Measurements from ENCODE around the gene AADAC.

The AADAC gene

DNA sequence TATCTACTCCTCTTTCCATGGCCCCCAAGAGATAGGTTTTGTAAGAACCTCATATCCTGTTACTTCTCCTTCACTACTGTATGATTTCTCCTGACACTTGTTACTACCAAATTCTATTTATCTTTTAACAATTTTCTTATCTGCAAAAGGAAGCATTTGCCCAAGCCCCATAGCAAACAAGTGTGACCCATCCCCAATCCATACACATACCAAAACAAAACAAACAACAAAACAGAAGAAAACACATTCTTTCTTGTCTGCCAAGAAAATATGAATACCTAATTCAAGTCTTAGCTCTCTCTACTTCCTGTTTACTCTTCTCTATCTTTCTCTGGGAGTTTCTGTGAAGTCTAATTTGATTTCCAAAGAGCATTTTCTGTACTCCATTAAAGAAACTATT is 39.0 kb upstream of the AADAC start:
- no peak overlapping the region for H3K4me3 ChIP-seq (IDR thresholded peaks at IDR 0.05; ENCODE audit: insufficient read depth, low read depth, low read length)
- no peaks in the 10 kb centered on the region for H4K20me1 ChIP-seq (ENCODE audit: insufficient read depth)
- no peak overlapping the region for H3K4me2 ChIP-seq
- H3K9ac ChIP-seq, result no peak overlapping the region
- TF ChIP-seq CTCF (conservative IDR thresholded peaks at IDR 0.05; ENCODE audit: low read depth, low read length), result no peak
- H3K4me1 ChIP-seq (ENCODE audit: low read depth, poor library complexity, severe bottlenecking), result peaks cover 4% of the 10 kb centered on the region
- no peak overlapping the region for H3K27ac ChIP-seq
- H3K27me3 ChIP-seq (ENCODE audit: insufficient read depth, low read depth), result no peaks in the 10 kb centered on the region
- no peak overlapping the region for H2AFZ ChIP-seq (ENCODE audit: low read depth)
- H3K79me2 ChIP-seq (ENCODE audit: insufficient read depth, low read depth), result no peaks in the 10 kb centered on the region
- H3K36me3 ChIP-seq (ENCODE audit: insufficient read depth), result no peaks in the 10 kb centered on the region

DNA sequence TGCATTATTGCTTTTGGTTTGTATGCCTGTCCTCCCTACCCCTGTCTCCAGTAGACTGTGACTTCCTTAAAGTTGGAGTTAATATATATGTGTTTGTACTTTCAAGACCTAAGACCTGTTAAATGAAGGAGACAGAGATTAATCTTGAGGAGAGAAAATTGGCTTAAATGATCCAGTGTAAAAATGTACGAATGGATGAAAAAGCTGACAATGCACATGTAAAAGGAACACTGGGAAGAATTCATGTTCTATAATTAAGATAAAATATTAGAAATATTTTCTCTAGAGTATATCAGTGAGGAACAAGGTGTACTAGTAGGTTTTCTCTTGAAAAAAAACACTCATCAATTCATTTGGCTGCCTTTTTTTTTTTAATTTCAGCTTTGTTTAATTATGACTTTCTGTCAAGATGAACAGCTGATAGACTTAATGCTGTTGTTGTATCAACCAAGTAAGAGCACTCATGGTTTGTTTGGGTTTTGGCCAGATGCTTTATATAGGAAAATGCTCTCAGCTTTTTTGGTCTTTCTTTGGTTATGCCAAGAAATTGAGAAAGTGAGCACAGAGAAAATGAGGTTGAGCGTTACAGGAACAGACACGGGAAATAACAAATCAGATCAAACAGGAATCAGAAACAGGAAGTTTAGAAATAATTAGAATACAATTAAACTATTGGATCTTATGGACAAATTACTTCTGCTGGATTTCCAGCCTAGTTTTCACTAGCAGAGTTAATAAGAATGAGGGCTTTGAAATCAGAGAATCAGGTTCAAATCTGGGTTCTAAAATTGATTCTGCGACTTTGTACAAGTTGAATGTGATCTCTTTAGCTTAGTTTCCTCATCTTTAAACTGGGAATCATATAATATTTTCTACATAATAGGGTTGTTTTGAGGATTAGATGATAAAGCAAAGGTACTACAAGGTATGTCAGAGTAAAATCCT is 38.3 kb upstream of the AADAC start:
- no peak for TF ChIP-seq CTCF (conservative IDR thresholded peaks at IDR 0.05; ENCODE audit: low read depth, low read length)
- H3K27me3 ChIP-seq (ENCODE audit: insufficient read depth, low read depth), result no peaks in the 10 kb centered on the region
- no peaks in the 10 kb centered on the region for H3K79me2 ChIP-seq (ENCODE audit: insufficient read depth, low read depth)
- no peak overlapping the region for H3K27ac ChIP-seq
- H3K4me1 ChIP-seq (ENCODE audit: low read depth, poor library complexity, severe bottlenecking), result no peaks in the 10 kb centered on the region
- no peak overlapping the region for H3K4me3 ChIP-seq (IDR thresholded peaks at IDR 0.05; ENCODE audit: insufficient read depth, low read depth, low read length)
- H2AFZ ChIP-seq (ENCODE audit: low read depth), result no peak overlapping the region
- H3K4me2 ChIP-seq, result no peak overlapping the region
- no peak overlapping the region for H3K9ac ChIP-seq
- H4K20me1 ChIP-seq (ENCODE audit: insufficient read depth), result no peaks in the 10 kb centered on the region
- H3K36me3 ChIP-seq (ENCODE audit: insufficient read depth), result no peaks in the 10 kb centered on the region

DNA sequence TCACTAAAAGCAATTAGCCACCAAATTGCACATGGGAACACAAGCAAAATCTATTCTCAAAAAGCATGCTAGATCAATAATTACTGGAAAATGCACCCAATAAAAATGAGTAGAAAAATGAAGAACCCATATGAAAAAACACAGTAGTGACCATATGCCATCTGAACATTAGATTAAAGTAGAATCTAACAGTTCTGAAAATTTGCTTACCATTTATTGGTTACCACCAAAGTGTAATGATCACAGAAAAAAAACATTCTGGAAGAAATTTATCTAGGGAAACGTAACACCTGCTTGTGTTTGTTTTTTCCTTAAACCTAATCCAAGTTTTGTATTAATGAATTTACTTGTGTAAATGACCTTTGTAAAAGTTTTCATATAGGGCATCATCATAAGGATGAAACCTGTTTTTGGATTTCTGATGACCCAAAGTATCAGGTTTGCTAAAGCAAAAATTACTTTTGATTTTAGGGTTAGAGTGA is 37.6 kb upstream of the AADAC start:
- H3K9ac ChIP-seq, result no peak overlapping the region
- H2AFZ ChIP-seq (ENCODE audit: low read depth), result no peak overlapping the region
- no peaks in the 10 kb centered on the region for H4K20me1 ChIP-seq (ENCODE audit: insufficient read depth)
- H3K27ac ChIP-seq, result no peak overlapping the region
- no peak overlapping the region for H3K4me3 ChIP-seq (IDR thresholded peaks at IDR 0.05; ENCODE audit: insufficient read depth, low read depth, low read length)
- TF ChIP-seq CTCF (conservative IDR thresholded peaks at IDR 0.05; ENCODE audit: low read depth, low read length), result no peak
- no peaks in the 10 kb centered on the region for H3K79me2 ChIP-seq (ENCODE audit: insufficient read depth, low read depth)
- H3K4me2 ChIP-seq, result no peak overlapping the region
- H3K36me3 ChIP-seq (ENCODE audit: insufficient read depth), result no peaks in the 10 kb centered on the region
- no peaks in the 10 kb centered on the region for H3K4me1 ChIP-seq (ENCODE audit: low read depth, poor library complexity, severe bottlenecking)
- no peaks in the 10 kb centered on the region for H3K27me3 ChIP-seq (ENCODE audit: insufficient read depth, low read depth)

- TF ChIP-seq CTCF (conservative IDR thresholded peaks at IDR 0.05; ENCODE audit: low read depth, low read length), result no peak
- no peak overlapping the region for H3K9ac ChIP-seq
- H3K4me3 ChIP-seq (IDR thresholded peaks at IDR 0.05; ENCODE audit: insufficient read depth, low read depth, low read length), result no peak overlapping the region
- no peaks in the 10 kb centered on the region for H3K27me3 ChIP-seq (ENCODE audit: insufficient read depth, low read depth)
- no peak overlapping the region for H2AFZ ChIP-seq (ENCODE audit: low read depth)
- H3K4me2 ChIP-seq, result no peak overlapping the region
- H3K4me1 ChIP-seq (ENCODE audit: low read depth, poor library complexity, severe bottlenecking), result no peaks in the 10 kb centered on the region
- H3K79me2 ChIP-seq (ENCODE audit: insufficient read depth, low read depth), result no peaks in the 10 kb centered on the region
- no peaks in the 10 kb centered on the region for H4K20me1 ChIP-seq (ENCODE audit: insufficient read depth)
- no peak overlapping the region for H3K27ac ChIP-seq
- no peaks in the 10 kb centered on the region for H3K36me3 ChIP-seq (ENCODE audit: insufficient read depth)
Observed at GRCh38 chr3:151777880-151778279, 36.0 kb upstream of the AADAC start.
